Effector memory CD8-positive, alpha-beta T cell (primary cell): ENCODE results near the gene RAB28.

Source experiments
- ATAC-seq: fragments of 150-1000 bp; cut with Tn5 transposase; replicated peaks from 2 replicates; pipeline ENCODE4 v1.10.0; 2021; ENCODE audit warnings: mild to moderate bottlenecking, moderate library complexity
- DNase-seq, 3 experiments: peaks; one replicate each; pipeline ENCODE4 v3.0.0; 2021
- H3K27ac Mint-ChIP-seq, 2 donors: one replicate each; pipeline ENCODE4 v1.8.0; 2022; ENCODE audit warnings: mild to moderate bottlenecking in 2 of 2, mixed read lengths in 2 of 2, moderate library complexity in 2 of 2
- H3K27me3 Mint-ChIP-seq, 2 donors: one replicate each; pipeline ENCODE4 v1.8.0; 2022; ENCODE audit warnings: mixed read lengths in 2 of 2
- H3K36me3 Mint-ChIP-seq: one replicate; pipeline ENCODE4 v1.8.0; 2022; ENCODE audit warnings: mild to moderate bottlenecking, moderate library complexity, mixed read lengths; ENCODE audit not compliant: insufficient read depth
- H3K4me1 Mint-ChIP-seq, 2 donors: one replicate each; pipeline ENCODE4 v1.8.0; 2022; ENCODE audit warnings: low read depth in 2 of 2, mixed read lengths in 2 of 2
- H3K4me3 Mint-ChIP-seq, 2 donors: one replicate each; pipeline ENCODE4 v1.8.0; 2022; ENCODE audit warnings: mild to moderate bottlenecking in 2 of 2, mixed read lengths in 2 of 2, moderate library complexity in 2 of 2
- H3K9me3 Mint-ChIP-seq, 2 donors: one replicate each; pipeline ENCODE4 v1.8.0; 2022; ENCODE audit warnings: mixed read lengths in 2 of 2

The RAB28 gene

DNA sequence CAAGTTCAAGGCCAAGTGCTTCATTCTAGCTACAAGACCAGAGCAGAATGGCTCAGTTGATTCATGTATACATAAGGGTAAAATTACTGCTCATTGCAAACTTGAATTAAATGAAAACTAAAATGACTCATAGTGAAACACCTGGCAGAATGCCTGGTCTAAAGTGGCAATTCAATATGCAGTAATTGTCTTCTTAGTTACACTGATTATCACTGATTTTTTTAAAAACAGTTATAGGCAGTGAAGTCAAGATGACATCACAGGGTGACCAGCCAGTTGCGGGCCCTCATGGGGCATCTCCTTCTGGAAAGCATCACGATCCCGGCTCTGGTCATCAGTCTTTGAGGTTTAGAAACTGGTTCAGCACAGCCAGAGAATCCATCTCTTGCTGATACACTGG lies 154.2 kb downstream of the RAB28 start:
- Mint-ChIP-seq H3K9me3 (peaks cover 0 to 4% of the 10 kb centered on the region in 2 donors), H3K4me3 (no peak overlapping the region), H3K27ac (no peak overlapping the region), H3K4me1 (no peaks in the 10 kb centered on the region), H3K27me3 (no peaks in the 10 kb centered on the region), H3K36me3 (no peaks in the 10 kb centered on the region)
- no peak for ATAC-seq
- DNase-seq, result no peak

DNA sequence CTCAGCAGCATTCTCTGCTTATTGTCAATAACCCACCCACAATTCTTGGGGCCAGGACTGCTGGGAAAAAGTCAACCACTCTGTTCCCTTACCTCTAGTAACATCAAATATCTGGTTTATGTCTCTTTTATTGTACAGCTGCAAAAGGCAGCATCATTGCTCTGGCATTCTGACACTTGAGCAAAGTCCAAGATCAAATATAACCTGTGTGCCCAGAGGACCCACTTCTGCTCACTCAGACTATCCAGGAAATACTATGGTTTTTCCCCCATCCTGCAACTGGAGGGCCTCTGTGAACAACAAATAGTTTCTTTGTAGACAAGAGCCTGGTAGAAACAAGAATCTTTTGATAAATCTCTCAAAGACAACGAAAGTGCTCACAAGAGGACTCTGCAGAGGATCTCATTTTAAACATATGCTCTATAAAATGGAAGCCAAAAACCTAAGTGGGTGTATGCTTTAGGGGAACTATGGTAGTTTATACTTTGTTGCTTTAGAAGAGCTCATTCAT lies 154.7 kb downstream of the RAB28 start:
- no peak overlapping the region for H3K4me3 Mint-ChIP-seq
- H3K36me3 Mint-ChIP-seq, result no peaks in the 10 kb centered on the region
- no peak overlapping the region for H3K27ac Mint-ChIP-seq
- peaks cover 0 to 7% of the 10 kb centered on the region in 2 donors for H3K9me3 Mint-ChIP-seq
- H3K4me1 Mint-ChIP-seq, result no peaks in the 10 kb centered on the region
- DNase-seq (no peak), ATAC-seq (no peak)
- no peaks in the 10 kb centered on the region for H3K27me3 Mint-ChIP-seq

DNA sequence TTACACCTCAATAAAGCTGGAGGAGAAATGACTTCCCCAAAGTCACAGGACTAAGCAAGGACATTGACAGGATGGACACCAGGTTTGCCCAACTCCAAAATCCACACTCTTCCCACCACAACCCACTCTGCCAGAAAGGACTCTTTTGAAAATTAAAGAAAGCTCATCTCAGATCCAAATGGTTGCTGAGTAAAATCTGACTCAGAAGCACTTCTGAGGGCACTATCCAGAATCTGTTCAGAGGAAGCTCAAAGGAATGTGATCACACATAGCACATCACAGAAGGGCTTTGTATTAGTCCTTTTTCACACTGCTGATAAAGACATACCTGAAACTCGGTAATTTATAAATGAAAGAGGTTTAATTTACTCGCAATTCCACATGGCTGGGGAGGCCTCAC lies 155.5 kb downstream of the RAB28 start:
- Mint-ChIP-seq H3K4me3 (no peak overlapping the region), H3K27me3 (no peaks in the 10 kb centered on the region), H3K4me1 (no peaks in the 10 kb centered on the region), H3K9me3 (peaks cover 0 to 7% of the 10 kb centered on the region in 2 donors), H3K27ac (no peak overlapping the region), H3K36me3 (no peaks in the 10 kb centered on the region)
- ATAC-seq (no peak), DNase-seq (no peak)

DNA sequence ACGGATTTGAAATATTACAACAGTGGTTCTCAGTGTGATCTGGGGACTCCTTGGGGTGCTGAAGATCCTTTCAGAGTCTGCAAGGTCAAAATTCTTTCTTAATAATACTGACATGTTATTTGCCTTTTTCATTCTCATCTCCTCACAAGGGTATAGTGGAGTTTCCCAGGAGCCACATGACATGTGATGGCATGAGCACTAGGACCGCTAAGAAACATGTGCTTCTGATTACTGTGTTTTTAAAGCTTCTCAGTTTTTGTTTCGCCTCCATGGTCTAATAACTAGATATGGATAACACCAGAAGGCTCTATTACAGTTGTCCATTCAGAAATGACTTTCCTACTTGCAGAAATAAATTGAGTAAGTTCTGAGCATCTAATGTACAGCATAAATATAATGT lies 156.1 kb downstream of the RAB28 start:
- Mint-ChIP-seq H3K36me3 (no peaks in the 10 kb centered on the region), H3K27me3 (no peaks in the 10 kb centered on the region), H3K4me1 (no peaks in the 10 kb centered on the region), H3K9me3 (peaks cover 0 to 7% of the 10 kb centered on the region in 2 donors), H3K4me3 (no peak overlapping the region), H3K27ac (no peak overlapping the region)
- no peak for ATAC-seq
- no peak for DNase-seq

DNA sequence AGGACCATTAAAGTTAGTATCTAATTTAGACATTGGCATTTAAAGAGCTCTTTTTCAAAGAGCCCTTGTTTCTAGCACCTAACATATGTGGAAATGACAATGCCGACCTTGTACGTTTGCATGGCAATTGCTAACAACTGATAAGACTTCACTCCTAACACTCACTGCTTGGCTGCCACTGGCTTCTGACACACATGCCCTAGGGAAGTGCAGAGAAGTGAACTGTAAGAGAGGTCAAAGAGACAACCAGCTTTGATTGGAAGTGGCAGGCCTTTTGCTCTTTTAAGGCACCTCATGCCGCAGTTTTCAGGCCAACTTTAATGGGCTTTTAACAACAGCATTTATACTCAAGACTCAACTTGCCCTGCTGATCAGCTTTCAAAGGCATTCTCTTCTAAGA lies 158.4 kb downstream of the RAB28 start:
- no peak for ATAC-seq
- Mint-ChIP-seq H3K27ac (no peak overlapping the region), H3K4me1 (no peaks in the 10 kb centered on the region), H3K27me3 (no peaks in the 10 kb centered on the region), H3K4me3 (no peak overlapping the region), H3K9me3 (peaks cover 3 to 7% of the 10 kb centered on the region in 2 donors), H3K36me3 (no peaks in the 10 kb centered on the region)
- no peak for DNase-seq

DNA sequence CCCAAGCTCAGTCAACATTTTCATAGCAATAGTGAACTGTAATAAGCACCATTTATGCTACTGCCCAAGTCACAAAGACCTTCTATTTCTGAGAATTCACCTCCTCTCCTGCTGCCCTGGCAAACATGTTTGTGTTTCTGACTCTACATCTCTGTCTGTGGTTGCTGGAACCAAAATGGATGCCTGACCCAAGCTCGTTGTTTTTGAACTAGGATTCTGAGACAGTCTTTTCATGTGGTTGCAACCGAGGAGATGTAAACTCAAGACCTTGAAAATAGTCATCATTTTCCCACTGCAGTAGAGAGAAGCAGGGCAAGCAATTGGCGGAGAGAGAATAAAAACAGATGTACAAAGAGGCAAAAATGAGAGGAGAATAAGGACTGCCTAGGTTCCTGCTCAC lies 160.2 kb downstream of the RAB28 start:
- Mint-ChIP-seq H3K36me3 (no peaks in the 10 kb centered on the region), H3K4me1 (no peaks in the 10 kb centered on the region), H3K27me3 (no peaks in the 10 kb centered on the region), H3K4me3 (no peak overlapping the region), H3K9me3 (peaks cover 3 to 7% of the 10 kb centered on the region in 2 donors), H3K27ac (no peak overlapping the region)
- no peak for ATAC-seq
- DNase-seq, result no peak

DNA sequence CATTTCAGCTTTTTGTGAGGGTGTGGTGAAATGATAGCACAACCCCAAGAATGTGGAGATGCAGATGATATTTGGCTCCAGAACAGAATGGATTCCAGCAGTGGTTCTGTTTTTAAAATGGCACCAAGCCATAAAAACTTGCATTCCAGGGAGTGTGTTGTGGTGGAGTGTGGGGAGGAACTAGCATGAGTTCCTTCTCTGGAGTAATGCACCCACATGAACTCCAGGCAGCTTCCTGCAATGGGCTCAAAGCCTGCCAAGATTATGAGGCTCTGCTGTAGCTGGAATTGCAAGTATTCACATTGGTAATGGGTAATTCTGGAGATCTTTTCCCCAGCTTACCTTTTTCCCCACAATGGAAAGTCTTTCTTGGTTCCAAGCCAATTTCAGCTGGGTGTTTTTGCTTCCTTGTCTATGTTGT lies 161.4 kb downstream of the RAB28 start:
- H3K4me3 Mint-ChIP-seq, result no peak overlapping the region
- H3K27me3 Mint-ChIP-seq, result no peaks in the 10 kb centered on the region
- peaks cover 3 to 7% of the 10 kb centered on the region in 2 donors for H3K9me3 Mint-ChIP-seq
- DNase-seq (no peak), ATAC-seq (no peak)
- H3K27ac Mint-ChIP-seq, result no peak overlapping the region
- no peaks in the 10 kb centered on the region for H3K36me3 Mint-ChIP-seq
- no peaks in the 10 kb centered on the region for H3K4me1 Mint-ChIP-seq
